HFF-Myc (cell line): ENCODE results near the gene UNC119B.

ENCODE experiments used
- DNase-seq: peaks from one replicate; pipeline ENCODE4 v3.0.0-alpha.2; 2011; ENCODE audit warnings: low read depth; ENCODE audit errors: extremely low read depth
- H3K4me3 ChIP-seq: replicated peaks from 2 replicates; pipeline ENCODE4 v1.5.1; 2011; ENCODE audit warnings: low read depth, mild to moderate bottlenecking, control low read depth, low read length
- CTCF ChIP-seq: IDR thresholded peaks from 2 replicates; pipeline ENCODE4 v1.5.1; 2012; ENCODE audit warnings: mild to moderate bottlenecking, low read depth, low read length, control low read depth; ENCODE audit errors: missing control alignments

UNC119B gene

GRCh38 chr12:120750806-120751205 is 40.5 kb downstream of the UNC119B start:
- no peak for DNase-seq
- TF ChIP-seq CTCF = no peak
- H3K4me3 ChIP-seq = no peak overlapping the region

GRCh38 chr12:120751389-120751788 is 41.1 kb downstream of the UNC119B start:
- no peak for TF ChIP-seq CTCF
- no peak overlapping the region for H3K4me3 ChIP-seq
- DNase-seq = no peak

GRCh38 chr12:120754792-120755191 is 44.5 kb downstream of the UNC119B start:
- DNase-seq = no peak
- H3K4me3 ChIP-seq = no peak overlapping the region
- no peak for TF ChIP-seq CTCF

- no peak for DNase-seq
- H3K4me3 ChIP-seq = no peak overlapping the region
- no peak for TF ChIP-seq CTCF
Measured at GRCh38 chr12:120755269-120755668, 45.0 kb downstream of the UNC119B start.

GRCh38 chr12:120757226-120757742 is 47.0 kb downstream of the UNC119B start:
- no peak for DNase-seq
- no peak overlapping the region for H3K4me3 ChIP-seq
- no peak for TF ChIP-seq CTCF

DNA sequence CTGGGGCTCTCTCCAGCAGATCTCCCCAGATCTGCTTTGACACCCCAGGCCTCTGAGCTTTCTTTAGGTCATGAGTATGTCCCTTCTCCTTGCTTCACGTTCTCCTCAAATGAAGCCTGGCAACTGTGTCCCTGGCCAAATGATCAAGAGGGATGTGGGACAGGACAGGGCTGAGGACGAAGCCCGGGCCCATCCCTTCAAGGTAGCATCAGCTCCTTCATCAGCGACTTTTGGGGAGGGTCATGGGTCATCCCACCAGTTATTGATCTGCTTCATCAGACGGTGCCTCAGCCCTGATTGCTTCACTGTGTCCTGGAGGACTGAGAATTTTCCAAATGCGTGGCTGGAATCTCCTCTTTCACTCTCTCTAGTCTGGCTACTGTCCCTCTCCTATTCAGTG is 47.7 kb downstream of the UNC119B start:
- no peak for TF ChIP-seq CTCF
- no peak for DNase-seq
- no peak overlapping the region for H3K4me3 ChIP-seq
